ENCODE measurements around the gene CYBA.

CYBA gene

DNA sequence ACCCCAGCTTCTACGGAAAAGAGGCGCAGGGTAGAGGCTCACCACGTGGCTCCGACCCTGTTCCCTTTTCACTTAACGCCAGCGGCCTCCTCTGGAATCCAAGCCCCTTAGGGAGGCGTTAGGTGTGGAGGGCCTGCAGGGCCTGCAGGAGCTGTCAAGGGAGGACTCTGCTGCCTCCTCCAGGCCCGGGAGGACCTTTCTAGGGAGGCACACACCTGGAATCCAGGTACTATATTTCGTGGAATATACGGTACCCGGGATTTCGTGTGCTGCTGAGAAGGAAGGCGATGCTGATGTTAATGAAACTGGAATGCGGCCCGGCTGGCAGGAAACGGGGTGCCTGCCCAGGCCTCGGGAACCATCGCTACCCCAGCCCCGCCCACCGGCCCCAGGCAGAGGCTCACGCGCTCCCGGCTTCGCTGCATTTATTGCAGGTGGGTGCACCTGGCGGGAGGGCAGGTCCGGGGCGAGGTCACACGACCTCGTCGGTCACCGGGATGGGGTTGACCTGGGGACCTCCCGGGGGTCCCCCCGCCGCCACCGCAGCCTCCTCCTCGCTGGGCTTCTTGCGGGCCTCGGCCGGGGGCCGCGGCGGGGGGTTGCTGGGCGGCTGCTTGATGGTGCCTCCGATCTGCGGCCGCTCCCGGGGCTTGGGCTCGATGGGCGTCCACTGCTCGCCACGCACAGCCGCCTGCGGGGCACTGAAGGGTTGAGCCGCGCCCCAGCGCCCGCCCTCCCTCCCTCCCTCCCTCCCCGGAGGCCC lies 7.8 kb downstream of the CYBA start:
- Histone ChIP-seq H4K20me1 (ENCODE audit: insufficient read depth, low read length) (peaks cover 62% of the 10 kb centered on the region), H3K36me3 (replicated peaks; ENCODE audit: low read depth, low read length) (peaks cover 33% of the 10 kb centered on the region), H3K9me3 (ENCODE audit: insufficient read depth, low read length) (no peaks in the 10 kb centered on the region), H3K27ac (ENCODE audit: low read length) (no peak overlapping the region), H3K9ac (ENCODE audit: low read length) (no peak overlapping the region), H3K4me2 (ENCODE audit: low read length) (no peak overlapping the region), H3K4me3 (ENCODE audit: low read length) (no peak overlapping the region), H3K27me3 (ENCODE audit: low read depth, low read length) (peaks cover 34% of the 10 kb centered on the region), H3K4me1 (ENCODE audit: low read length) (peaks cover 23% of the 10 kb centered on the region), H3K79me2 (ENCODE audit: low read length) (peaks cover 11% of the 10 kb centered on the region), H2AFZ (ENCODE audit: low read depth, low read length) (no peak overlapping the region)
- TF ChIP-seq EZH2phosphoT487 (IDR thresholded peaks at IDR 0.05; ENCODE audit: low read depth): no peak
- TF ChIP-seq, protein P1, sequence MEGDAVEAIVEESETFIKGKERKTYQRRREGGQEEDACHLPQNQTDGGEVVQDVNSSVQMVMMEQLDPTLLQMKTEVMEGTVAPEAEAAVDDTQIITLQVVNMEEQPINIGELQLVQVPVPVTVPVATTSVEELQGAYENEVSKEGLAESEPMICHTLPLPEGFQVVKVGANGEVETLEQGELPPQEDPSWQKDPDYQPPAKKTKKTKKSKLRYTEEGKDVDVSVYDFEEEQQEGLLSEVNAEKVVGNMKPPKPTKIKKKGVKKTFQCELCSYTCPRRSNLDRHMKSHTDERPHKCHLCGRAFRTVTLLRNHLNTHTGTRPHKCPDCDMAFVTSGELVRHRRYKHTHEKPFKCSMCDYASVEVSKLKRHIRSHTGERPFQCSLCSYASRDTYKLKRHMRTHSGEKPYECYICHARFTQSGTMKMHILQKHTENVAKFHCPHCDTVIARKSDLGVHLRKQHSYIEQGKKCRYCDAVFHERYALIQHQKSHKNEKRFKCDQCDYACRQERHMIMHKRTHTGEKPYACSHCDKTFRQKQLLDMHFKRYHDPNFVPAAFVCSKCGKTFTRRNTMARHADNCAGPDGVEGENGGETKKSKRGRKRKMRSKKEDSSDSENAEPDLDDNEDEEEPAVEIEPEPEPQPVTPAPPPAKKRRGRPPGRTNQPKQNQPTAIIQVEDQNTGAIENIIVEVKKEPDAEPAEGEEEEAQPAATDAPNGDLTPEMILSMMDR (IDR thresholded peaks at IDR 0.05; ENCODE audit: low read depth, low read length): no peak

- Histone ChIP-seq H3K4me2 (ENCODE audit: low read length) (no peak overlapping the region), H4K20me1 (ENCODE audit: insufficient read depth, low read length) (peaks cover 41% of the 10 kb centered on the region), H3K9me3 (ENCODE audit: insufficient read depth, low read length) (no peaks in the 10 kb centered on the region), H3K4me1 (ENCODE audit: low read length) (peaks cover 19% of the 10 kb centered on the region), H3K9ac (ENCODE audit: low read length) (no peak overlapping the region), H3K36me3 (replicated peaks; ENCODE audit: low read depth, low read length) (peaks cover 22% of the 10 kb centered on the region), H3K27me3 (ENCODE audit: low read depth, low read length) (peaks cover 52% of the 10 kb centered on the region), H3K27ac (ENCODE audit: low read length) (no peak overlapping the region), H3K4me3 (ENCODE audit: low read length) (no peak overlapping the region), H2AFZ (ENCODE audit: low read depth, low read length) (no peak overlapping the region), H3K79me2 (ENCODE audit: low read length) (no peaks in the 10 kb centered on the region)
- TF ChIP-seq, protein P1 (IDR thresholded peaks at IDR 0.05; ENCODE audit: low read depth, low read length): no peak
- TF ChIP-seq EZH2phosphoT487 (IDR thresholded peaks at IDR 0.05; ENCODE audit: low read depth): no peak
Observed at GRCh38 chr16:88640498-88641247, 10.2 kb downstream of the CYBA start.

DNA sequence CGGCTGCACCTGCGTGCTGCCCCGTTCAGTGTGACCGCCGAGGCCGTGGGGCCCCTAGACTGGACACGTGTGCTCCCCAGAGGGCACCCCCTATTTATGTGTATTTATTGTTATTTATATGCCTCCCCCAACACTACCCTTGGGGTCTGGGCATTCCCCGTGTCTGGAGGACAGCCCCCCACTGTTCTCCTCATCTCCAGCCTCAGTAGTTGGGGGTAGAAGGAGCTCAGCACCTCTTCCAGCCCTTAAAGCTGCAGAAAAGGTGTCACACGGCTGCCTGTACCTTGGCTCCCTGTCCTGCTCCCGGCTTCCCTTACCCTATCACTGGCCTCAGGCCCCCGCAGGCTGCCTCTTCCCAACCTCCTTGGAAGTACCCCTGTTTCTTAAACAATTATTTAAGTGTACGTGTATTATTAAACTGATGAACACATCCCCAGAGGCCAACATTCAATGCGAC lies 10.8 kb downstream of the CYBA start:
- no peak overlapping the region for H3K9ac ChIP-seq (ENCODE audit: low read length)
- no peak for TF ChIP-seq EZH2phosphoT487 (IDR thresholded peaks at IDR 0.05; ENCODE audit: low read depth)
- TF ChIP-seq, protein P1 (IDR thresholded peaks at IDR 0.05; ENCODE audit: low read depth, low read length): no peak
- peaks cover 58% of the 10 kb centered on the region for H3K27me3 ChIP-seq (ENCODE audit: low read depth, low read length)
- H3K9me3 ChIP-seq (ENCODE audit: insufficient read depth, low read length): no peaks in the 10 kb centered on the region
- peaks cover 35% of the 10 kb centered on the region for H4K20me1 ChIP-seq (ENCODE audit: insufficient read depth, low read length)
- H3K36me3 ChIP-seq (replicated peaks; ENCODE audit: low read depth, low read length): peaks cover 16% of the 10 kb centered on the region
- H3K4me2 ChIP-seq (ENCODE audit: low read length): peak overlapping the region; percentile 31; the same call in 1 of the 2 replicates
- no peak overlapping the region for H3K4me3 ChIP-seq (ENCODE audit: low read length)
- no peak overlapping the region for H3K27ac ChIP-seq (ENCODE audit: low read length)
- H3K4me1 ChIP-seq (ENCODE audit: low read length): peaks cover 24% of the 10 kb centered on the region
- no peaks in the 10 kb centered on the region for H3K79me2 ChIP-seq (ENCODE audit: low read length)
- no peak overlapping the region for H2AFZ ChIP-seq (ENCODE audit: low read depth, low read length)

Measured in OCI-LY3 (cell line).